Loucy (cell line): ENCODE data around the gene LYPD6.

ENCODE experiments used
- H2AFZ ChIP-seq: fragments of 200-600 bp; sonication (generic); 2 replicates; pipeline ENCODE4 v1.6.0; 2016; ENCODE audit warnings: antibody characterized with exemption, mild to moderate bottlenecking, low read length, moderate library complexity
- H3F3A ChIP-seq: fragments of 200-600 bp; 2 replicates; pipeline ENCODE4 v1.6.0; 2016; ENCODE audit warnings: antibody characterized with exemption, low read depth, mild to moderate bottlenecking
- H3K27me3 ChIP-seq: fragments of 200-600 bp; sonication (generic); 2 replicates; pipeline ENCODE4 v1.6.1; 2014; ENCODE audit warnings: low read length, mild to moderate bottlenecking; ENCODE audit not compliant: insufficient read depth, poor library complexity, severe bottlenecking
- H3K36me3 ChIP-seq: fragments of 200-600 bp; sonication (generic); 2 replicates; pipeline ENCODE4 v1.6.1; 2016; ENCODE audit warnings: low read length; ENCODE audit not compliant: insufficient read depth
- H3K4me1 ChIP-seq: fragments of 200-600 bp; sonication (generic); 2 replicates; pipeline ENCODE4 v1.5.1; 2014; ENCODE audit warnings: low read length, mild to moderate bottlenecking; ENCODE audit not compliant: insufficient read depth, poor library complexity, severe bottlenecking
- H3K4me2 ChIP-seq: fragments of 200-600 bp; sonication (generic); 2 replicates; pipeline ENCODE4 v1.6.0; 2014; ENCODE audit warnings: antibody characterized with exemption, low read length, low read depth, mild to moderate bottlenecking; ENCODE audit not compliant: poor library complexity, severe bottlenecking
- H3K4me3 ChIP-seq: fragments of 200-600 bp; sonication (generic); 2 replicates; pipeline ENCODE4 v1.5.1; 2014; ENCODE audit warnings: low read length, mild to moderate bottlenecking, mixed read lengths; ENCODE audit not compliant: poor library complexity, severe bottlenecking
- H3K79me2 ChIP-seq: fragments of 200-600 bp; sonication (generic); 2 replicates; pipeline ENCODE4 v1.6.1; 2014; ENCODE audit warnings: low read length; ENCODE audit not compliant: insufficient read depth
- H3K9ac ChIP-seq: fragments of 200-600 bp; sonication (generic); 2 replicates; pipeline ENCODE4 v1.6.0; 2014; ENCODE audit warnings: mild to moderate bottlenecking, low read depth, low read length, moderate library complexity; ENCODE audit not compliant: poor library complexity, severe bottlenecking
- H3K9me2 ChIP-seq: fragments of 200-600 bp; sonication (generic); replicated peaks from 2 replicates; pipeline ENCODE4 v1.6.1; 2016; ENCODE audit warnings: low read depth, low read length, mixed read lengths
- H3K9me3 ChIP-seq: fragments of 200-600 bp; sonication (generic); 2 replicates; pipeline ENCODE4 v1.6.1; 2014; ENCODE audit warnings: mild to moderate bottlenecking, antibody characterized with exemption, low read length, low read depth; ENCODE audit not compliant: insufficient read depth
- H4K20me1 ChIP-seq: fragments of 200-600 bp; sonication (generic); 2 replicates; pipeline ENCODE4 v1.6.0; 2014; ENCODE audit warnings: antibody characterized with exemption, low read length, mild to moderate bottlenecking; ENCODE audit not compliant: insufficient read depth, poor library complexity, severe bottlenecking
- CTCF ChIP-seq: fragments of 200-600 bp; sonication (generic); conservative IDR thresholded peaks from 2 replicates; pipeline ENCODE4 v1.5.1; 2014; ENCODE audit warnings: mild to moderate bottlenecking, antibody characterized with exemption, low read length
- EZH2phosphoT487 ChIP-seq: fragments of 200-600 bp; IDR thresholded peaks from 2 replicates; pipeline ENCODE4 v1.6.1; 2018; ENCODE audit warnings: antibody characterized with exemption, mild to moderate bottlenecking, moderate library complexity, borderline replicate concordance

LYPD6 gene

DNA sequence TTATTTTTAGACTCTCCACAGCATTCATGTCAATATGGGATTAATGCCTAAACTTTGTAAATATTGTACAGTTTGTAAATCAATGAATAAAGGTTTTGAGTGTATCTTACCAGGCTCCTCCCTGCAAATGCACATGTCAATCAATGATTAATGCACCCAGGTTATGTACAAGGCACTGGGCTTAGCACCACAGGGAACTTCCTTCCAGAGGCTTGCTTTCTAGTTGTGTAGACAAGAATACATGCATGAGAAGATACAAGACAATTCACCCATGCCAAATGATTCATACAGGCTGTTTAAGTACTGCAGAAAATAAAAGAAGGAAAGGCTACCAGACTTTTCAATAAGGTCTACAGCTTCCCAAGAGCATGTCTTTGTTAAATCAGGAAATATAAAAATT lies 143.1 kb downstream of the LYPD6 start:
- Histone ChIP-seq H3K4me3 (no peak overlapping the region), H3K4me2 (no peak overlapping the region), H3K9ac (no peak overlapping the region), H3F3A (no peaks in the 10 kb centered on the region), H3K9me3 (no peaks in the 10 kb centered on the region), H3K4me1 (no peaks in the 10 kb centered on the region), H3K36me3 (no peaks in the 10 kb centered on the region), H3K27me3 (no peaks in the 10 kb centered on the region), H2AFZ (no peak overlapping the region), H3K9me2 (no peaks in the 10 kb centered on the region), H4K20me1 (no peaks in the 10 kb centered on the region), H3K79me2 (no peaks in the 10 kb centered on the region)
- TF ChIP-seq CTCF: no peak
- no peak for TF ChIP-seq EZH2phosphoT487

- Histone ChIP-seq H3K4me2 (no peak overlapping the region), H3F3A (no peaks in the 10 kb centered on the region), H3K9me3 (no peaks in the 10 kb centered on the region), H4K20me1 (no peaks in the 10 kb centered on the region), H3K4me3 (no peak overlapping the region), H3K9ac (no peak overlapping the region), H3K9me2 (no peaks in the 10 kb centered on the region), H3K27me3 (no peaks in the 10 kb centered on the region), H3K4me1 (no peaks in the 10 kb centered on the region), H3K79me2 (no peaks in the 10 kb centered on the region), H3K36me3 (no peaks in the 10 kb centered on the region), H2AFZ (no peak overlapping the region)
- TF ChIP-seq CTCF: no peak
- TF ChIP-seq EZH2phosphoT487: no peak
Measured at GRCh38 chr2:149483004-149483605, 152.7 kb downstream of the LYPD6 start.

GRCh38 chr2:149486664-149487063 lies 156.3 kb downstream of the LYPD6 start:
- Histone ChIP-seq H3K9me2 (no peaks in the 10 kb centered on the region), H3K9me3 (no peaks in the 10 kb centered on the region), H3K36me3 (no peaks in the 10 kb centered on the region), H3K27me3 (no peaks in the 10 kb centered on the region), H3K4me1 (no peaks in the 10 kb centered on the region), H3F3A (no peaks in the 10 kb centered on the region), H4K20me1 (no peaks in the 10 kb centered on the region), H3K4me2 (no peak overlapping the region), H3K9ac (no peak overlapping the region), H3K79me2 (no peaks in the 10 kb centered on the region), H2AFZ (no peak overlapping the region), H3K4me3 (no peak overlapping the region)
- no peak for TF ChIP-seq CTCF
- TF ChIP-seq EZH2phosphoT487: no peak
